Esophagus muscularis mucosa (tissue), 3 donors: ENCODE measurements around the gene KIF26B.

Experiments
- CTCF ChIP-seq, 3 experiments: fragments of 200-600 bp in 2 of 3; fragments of 450-650 bp in 1 of 3; sonication (generic) in 2 of 3; IDR thresholded peaks; one replicate each; pipeline ENCODE4 v1.5.1; 2017 to 2019; ENCODE audit warnings: antibody characterized with exemption in 3 of 3, mild to moderate bottlenecking in 2 of 3, moderate library complexity in 1 of 3
- POLR2A ChIP-seq: fragments of 450-650 bp; IDR thresholded peaks from one replicate; pipeline ENCODE4 v1.6.1; 2017; ENCODE audit warnings: antibody characterized with exemption, moderate library complexity, mild to moderate bottlenecking, low read depth

GRCh38 chr1:245213066-245213831 lies 58.5 kb downstream of the KIF26B start:
- TF ChIP-seq CTCF (IDR thresholded peaks at IDR 0.05) (no peak), POLR2A (no peak)
